NCI-H345 treated with DMSO at 0.1 percent for 48 hours (cell line): ENCODE results near the gene COL11A1.
"Not testable (repeated sequence)": the region's sequence is repeated elsewhere in the genome, so short reads cannot be mapped to it uniquely, and the experiment has no call there.

Experiments
- DNase-seq: peaks from one replicate; lab custom pipeline; 2025; ENCODE audit not compliant: unreplicated experiment; lab: John Stamatoyannopoulos, UW

The COL11A1 gene

GRCh38 chr1:102838016-102838415, 270.3 kb downstream of the COL11A1 start:
- DNase-seq: no peak

GRCh38 chr1:102837551-102837950, 270.8 kb downstream of the COL11A1 start:
- no peak for DNase-seq

- DNase-seq: no peak
These were observed 271.3 kb downstream of the COL11A1 start for GRCh38 chr1:102836991-102837390.

- no peak for DNase-seq
These were observed 273.5 kb downstream of the COL11A1 start for GRCh38 chr1:102834688-102835320.

GRCh38 chr1:102833151-102833550, 275.2 kb downstream of the COL11A1 start:
- no peak for DNase-seq

GRCh38 chr1:102826706-102827105, 281.6 kb downstream of the COL11A1 start:
- DNase-seq: not testable (repeated sequence)
